ENCODE results near the gene MYL3. TPM values are rescaled to one million over a fixed set of nuclear protein-coding genes. Genes with fewer than 3 reads are reported as not detected.
"Not testable (repeated sequence)": the region's sequence is repeated elsewhere in the genome, so short reads cannot be mapped to it uniquely, and the experiment has no call there.

MYL3 gene
- polyA plus RNA-seq, 1 donor: 6.7 TPM

- no peaks in the 10 kb centered on the region for H3K27me3 ChIP-seq (ENCODE audit: control insufficient read depth, insufficient read depth, low read length)
- no CpG with 5 or more reads among the region's 2 CpGs for WGBS (ENCODE audit: insufficient coverage, low lambda C conversion rate)
- H3K9me3 ChIP-seq (ENCODE audit: control insufficient read depth, low read depth, low read length): peaks cover 2% of the 10 kb centered on the region
- H3K4me1 ChIP-seq (ENCODE audit: control insufficient read depth, insufficient read depth, low read length): no peaks in the 10 kb centered on the region
- no peak overlapping the region for H3K4me3 ChIP-seq (ENCODE audit: low read length)
- no peaks in the 10 kb centered on the region for H3K36me3 ChIP-seq (ENCODE audit: control insufficient read depth, insufficient read depth, low read length)
- no peak overlapping the region for H3K27ac ChIP-seq (ENCODE audit: low read length)
- DNase-seq: no peak
Observed at GRCh38 chr3:46825450-46825849, 37.8 kb downstream of the MYL3 start.

- Histone ChIP-seq H3K27ac (ENCODE audit: low read length) (no peak overlapping the region), H3K4me3 (ENCODE audit: low read length) (no peak overlapping the region), H3K9me3 (ENCODE audit: control insufficient read depth, low read depth, low read length) (peaks cover 2% of the 10 kb centered on the region), H3K4me1 (ENCODE audit: control insufficient read depth, insufficient read depth, low read length) (no peaks in the 10 kb centered on the region), H3K27me3 (ENCODE audit: control insufficient read depth, insufficient read depth, low read length) (no peaks in the 10 kb centered on the region), H3K36me3 (ENCODE audit: control insufficient read depth, insufficient read depth, low read length) (no peaks in the 10 kb centered on the region)
- WGBS (ENCODE audit: insufficient coverage, low lambda C conversion rate): no CpG with 5 or more reads among the region's 2 CpGs
- DNase-seq: no peak
Observed at GRCh38 chr3:46824211-46824970, 38.9 kb downstream of the MYL3 start.

GRCh38 chr3:46823314-46823713 lies 39.9 kb downstream of the MYL3 start:
- not testable (repeated sequence) for H3K9me3 ChIP-seq (ENCODE audit: control insufficient read depth, low read depth, low read length); H3K27ac ChIP-seq (ENCODE audit: low read length); H3K27me3 ChIP-seq (ENCODE audit: control insufficient read depth, insufficient read depth, low read length); H3K4me3 ChIP-seq (ENCODE audit: low read length); H3K4me1 ChIP-seq (ENCODE audit: control insufficient read depth, insufficient read depth, low read length); DNase-seq; H3K36me3 ChIP-seq (ENCODE audit: control insufficient read depth, insufficient read depth, low read length)

GRCh38 chr3:46821553-46821952 lies 41.7 kb downstream of the MYL3 start:
- Histone ChIP-seq H3K36me3 (ENCODE audit: control insufficient read depth, insufficient read depth, low read length) (no peaks in the 10 kb centered on the region), H3K27ac (ENCODE audit: low read length) (no peak overlapping the region), H3K4me1 (ENCODE audit: control insufficient read depth, insufficient read depth, low read length) (no peaks in the 10 kb centered on the region), H3K4me3 (ENCODE audit: low read length) (no peak overlapping the region), H3K27me3 (ENCODE audit: control insufficient read depth, insufficient read depth, low read length) (no peaks in the 10 kb centered on the region), H3K9me3 (ENCODE audit: control insufficient read depth, low read depth, low read length) (no peaks in the 10 kb centered on the region)
- no peak for DNase-seq
- WGBS (ENCODE audit: insufficient coverage, low lambda C conversion rate): no CpG with 5 or more reads among the region's 1 CpG

GRCh38 chr3:46820852-46821251 lies 42.4 kb downstream of the MYL3 start:
- no peaks in the 10 kb centered on the region for H3K36me3 ChIP-seq (ENCODE audit: control insufficient read depth, insufficient read depth, low read length)
- DNase-seq: no peak
- no peaks in the 10 kb centered on the region for H3K4me1 ChIP-seq (ENCODE audit: control insufficient read depth, insufficient read depth, low read length)
- no peaks in the 10 kb centered on the region for H3K27me3 ChIP-seq (ENCODE audit: control insufficient read depth, insufficient read depth, low read length)
- no peaks in the 10 kb centered on the region for H3K9me3 ChIP-seq (ENCODE audit: control insufficient read depth, low read depth, low read length)
- no peak overlapping the region for H3K4me3 ChIP-seq (ENCODE audit: low read length)
- H3K27ac ChIP-seq (ENCODE audit: low read length): no peak overlapping the region

- peak overlapping the region; percentile 49 for H3K27ac ChIP-seq (ENCODE audit: low read length)
- peaks cover 4% of the 10 kb centered on the region for H3K4me1 ChIP-seq (ENCODE audit: control insufficient read depth, insufficient read depth, low read length)
- DNase-seq: peak; percentile 70 to 86
- H3K9me3 ChIP-seq (ENCODE audit: control insufficient read depth, low read depth, low read length): no peaks in the 10 kb centered on the region
- H3K36me3 ChIP-seq (ENCODE audit: control insufficient read depth, insufficient read depth, low read length): no peaks in the 10 kb centered on the region
- peaks cover 2% of the 10 kb centered on the region for H3K27me3 ChIP-seq (ENCODE audit: control insufficient read depth, insufficient read depth, low read length)
- peak overlapping the region; percentile 42 for H3K4me3 ChIP-seq (ENCODE audit: low read length)
- WGBS (ENCODE audit: insufficient coverage, low lambda C conversion rate): no CpG with 5 or more reads among the region's 46 CpGs
Observed at GRCh38 chr3:46812237-46812791, 50.9 kb downstream of the MYL3 start.

GRCh38 chr3:46811615-46812236 lies 51.5 kb downstream of the MYL3 start:
- Histone ChIP-seq H3K27ac (ENCODE audit: low read length) (peak overlapping the region; percentile 49), H3K27me3 (ENCODE audit: control insufficient read depth, insufficient read depth, low read length) (peaks cover 2% of the 10 kb centered on the region), H3K4me1 (ENCODE audit: control insufficient read depth, insufficient read depth, low read length) (peaks cover 7% of the 10 kb centered on the region), H3K36me3 (ENCODE audit: control insufficient read depth, insufficient read depth, low read length) (no peaks in the 10 kb centered on the region), H3K4me3 (ENCODE audit: low read length) (peak overlapping the region; percentile 42), H3K9me3 (ENCODE audit: control insufficient read depth, low read depth, low read length) (no peaks in the 10 kb centered on the region)
- peak; percentile 55 to 75 for DNase-seq
- WGBS (ENCODE audit: insufficient coverage, low lambda C conversion rate): no CpG with 5 or more reads among the region's 15 CpGs

GRCh38 chr3:46808766-46809165 lies 54.5 kb downstream of the MYL3 start:
- H3K9me3 ChIP-seq (ENCODE audit: control insufficient read depth, low read depth, low read length); H3K4me3 ChIP-seq (ENCODE audit: low read length); H3K27me3 ChIP-seq (ENCODE audit: control insufficient read depth, insufficient read depth, low read length); H3K4me1 ChIP-seq (ENCODE audit: control insufficient read depth, insufficient read depth, low read length); DNase-seq; H3K36me3 ChIP-seq (ENCODE audit: control insufficient read depth, insufficient read depth, low read length); H3K27ac ChIP-seq (ENCODE audit: low read length): not testable (repeated sequence)
- no CpG with 5 or more reads among the region's 6 CpGs for WGBS (ENCODE audit: insufficient coverage, low lambda C conversion rate)

Other genes starting within 250 kb of the MYL3 start
- 30.8 TPM for gene ALS2CL, start 169.8 kb downstream of the MYL3 start, polyA plus RNA-seq
- 0.78 TPM for gene TMIE, start 162.1 kb downstream of the MYL3 start, polyA plus RNA-seq
- 3.1 TPM for gene PRSS50, start 145.6 kb downstream of the MYL3 start, polyA plus RNA-seq
- 8.7 TPM for gene PTH1R, start 14.3 kb upstream of the MYL3 start, polyA plus RNA-seq
- gene CCDC12, start 113.3 kb upstream of the MYL3 start, polyA plus RNA-seq: 57.3 TPM
- gene NBEAL2, start 116.2 kb upstream of the MYL3 start, polyA plus RNA-seq: 40.8 TPM

Data from large intestine (tissue), 3 donors.